HG02938 (cell line): ENCODE data around the gene ACOXL.

Experiments
- ATAC-seq: cut with Tn5 transposase; IDR thresholded peaks from one replicate; pipeline ENCODE4 v1.9.1; 2021; ENCODE audit warnings: mild to moderate bottlenecking, moderate library complexity; ENCODE audit not compliant: unreplicated experiment

Gene ACOXL

GRCh38 chr2:110751642-110752041 is 19.3 kb downstream of the ACOXL start:
- ATAC-seq = no peak

GRCh38 chr2:110752871-110753270 is 20.5 kb downstream of the ACOXL start:
- ATAC-seq = no peak

DNA sequence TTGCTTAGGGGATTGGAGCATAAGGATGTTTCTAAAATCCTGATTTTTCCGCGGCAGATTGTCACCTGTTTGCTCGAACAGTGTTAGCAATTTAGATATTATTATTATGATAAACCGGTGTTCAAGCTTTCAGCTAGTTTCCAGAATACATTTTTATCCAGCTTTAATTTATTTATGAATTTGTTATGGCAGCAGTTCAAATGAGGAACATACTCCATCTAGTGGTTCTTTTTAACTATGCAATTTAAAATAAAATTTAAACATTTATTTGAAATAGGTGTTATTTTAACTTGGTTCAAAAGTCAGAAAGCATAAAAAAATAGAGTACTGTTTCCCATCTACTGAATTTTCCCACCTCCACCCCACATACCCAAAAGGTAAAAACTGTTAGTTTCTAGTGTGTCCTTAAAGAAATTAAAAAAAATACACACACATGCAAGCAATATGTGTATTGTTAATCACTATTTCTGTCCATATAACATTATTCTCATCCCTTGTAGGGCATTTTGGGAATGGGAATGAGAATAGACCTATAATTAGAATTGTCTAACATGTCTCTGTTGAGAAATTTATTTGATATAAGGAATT is 23.2 kb downstream of the ACOXL start:
- no peak for ATAC-seq

DNA sequence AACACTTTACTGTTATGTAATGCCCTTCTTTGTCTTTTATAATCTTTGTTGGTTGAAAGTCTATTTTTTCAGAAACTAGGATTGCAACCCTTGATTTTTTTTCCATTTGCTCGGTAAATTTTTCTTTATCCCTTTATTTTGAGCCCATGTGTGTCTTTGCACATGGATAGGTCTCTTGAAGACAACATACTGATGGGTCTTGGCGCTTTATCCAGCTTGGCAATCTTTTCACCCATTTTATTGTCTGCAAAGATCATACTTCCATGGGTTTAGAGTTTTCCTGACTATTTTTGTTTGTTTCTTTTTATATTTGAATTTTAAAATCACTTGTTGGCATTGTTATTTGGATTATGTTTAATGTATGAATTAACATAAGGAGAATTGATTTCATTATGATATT is 27.0 kb downstream of the ACOXL start:
- no peak for ATAC-seq

GRCh38 chr2:110764931-110765330 is 32.6 kb downstream of the ACOXL start:
- ATAC-seq = no peak

GRCh38 chr2:110766291-110766690 is 33.9 kb downstream of the ACOXL start:
- no peak for ATAC-seq

- no peak for ATAC-seq
Observed at GRCh38 chr2:110768591-110768990, 36.2 kb downstream of the ACOXL start.

- no peak for ATAC-seq
Observed at GRCh38 chr2:110770404-110770958, 38.1 kb downstream of the ACOXL start.

DNA sequence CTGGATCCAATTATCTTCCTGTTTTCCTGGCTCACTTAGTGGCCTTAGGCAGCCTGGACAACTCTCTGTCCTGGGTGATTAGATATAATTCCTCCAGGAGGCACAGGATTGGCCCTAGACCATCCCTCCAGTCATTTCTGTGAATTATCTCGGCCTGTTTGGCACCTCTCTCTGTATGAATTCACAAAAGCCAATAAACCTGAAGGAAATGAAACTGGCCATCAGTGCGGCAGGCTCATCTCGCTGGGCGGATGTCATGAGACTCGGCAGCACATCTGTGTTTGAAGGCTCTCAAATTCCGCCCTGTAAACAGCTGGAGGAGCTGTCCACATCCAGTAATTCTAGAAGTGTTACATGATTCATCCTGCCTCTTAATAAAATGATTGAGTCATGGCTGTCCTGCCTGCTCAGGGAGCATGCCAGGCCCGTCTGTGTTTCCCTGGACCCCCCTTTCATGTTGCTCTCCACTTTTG is 38.6 kb downstream of the ACOXL start:
- no peak for ATAC-seq

DNA sequence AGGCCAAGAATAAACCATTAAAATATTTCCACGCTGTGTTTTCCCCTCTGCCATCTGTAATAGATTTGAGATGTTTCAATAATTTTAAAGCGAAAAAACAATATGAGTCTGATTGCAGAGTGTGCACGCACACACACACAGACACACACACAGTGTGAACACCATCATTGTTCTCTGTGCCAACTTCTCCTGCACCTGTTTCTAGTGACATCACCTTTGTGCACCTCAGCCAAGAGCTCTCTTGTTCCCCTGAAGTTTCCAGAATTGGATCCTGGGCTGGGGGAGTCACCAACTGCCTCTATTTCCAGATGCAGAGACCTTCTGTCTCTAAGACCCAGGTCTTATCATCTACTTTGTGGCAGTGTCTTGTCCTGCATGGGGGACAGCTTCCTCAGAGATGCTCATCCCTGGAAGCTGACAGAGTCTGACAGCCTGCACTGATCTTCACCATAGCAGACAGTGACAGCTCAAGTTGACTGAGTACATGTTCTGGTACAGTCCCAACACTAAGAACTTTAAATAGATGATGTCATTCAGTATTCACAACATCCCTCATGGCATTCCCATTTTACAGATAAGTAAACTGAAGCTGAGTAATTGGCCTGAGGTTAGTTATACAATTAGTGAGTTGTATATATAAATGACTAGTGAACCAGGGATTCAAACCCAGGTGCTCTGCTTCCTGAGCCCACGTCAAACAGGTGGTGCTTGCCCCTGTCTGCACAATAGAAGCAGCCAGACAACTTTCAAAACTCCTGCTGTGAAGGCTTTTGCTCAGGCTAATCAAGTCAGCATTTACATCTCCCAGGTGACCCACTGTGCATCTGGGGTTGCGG is 39.4 kb downstream of the ACOXL start:
- ATAC-seq = no peak

DNA sequence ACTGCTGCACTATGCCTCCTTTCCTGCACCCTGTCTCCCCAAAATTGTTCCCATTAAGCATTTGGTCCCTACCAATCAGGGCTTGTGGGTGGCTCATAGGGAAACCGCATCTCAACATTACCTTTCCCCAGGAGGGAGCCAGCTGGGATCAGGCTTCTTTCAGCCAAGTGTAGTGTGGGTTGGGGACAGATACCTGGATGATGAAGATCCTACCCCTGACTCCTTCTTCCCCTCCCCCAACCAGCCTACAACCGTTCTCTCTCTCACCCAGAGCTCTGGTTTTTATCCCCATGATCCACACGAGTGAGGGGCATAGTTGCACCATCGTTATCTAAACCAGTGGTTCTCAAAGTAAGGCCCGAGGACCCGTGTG is 40.0 kb downstream of the ACOXL start:
- ATAC-seq = no peak

DNA sequence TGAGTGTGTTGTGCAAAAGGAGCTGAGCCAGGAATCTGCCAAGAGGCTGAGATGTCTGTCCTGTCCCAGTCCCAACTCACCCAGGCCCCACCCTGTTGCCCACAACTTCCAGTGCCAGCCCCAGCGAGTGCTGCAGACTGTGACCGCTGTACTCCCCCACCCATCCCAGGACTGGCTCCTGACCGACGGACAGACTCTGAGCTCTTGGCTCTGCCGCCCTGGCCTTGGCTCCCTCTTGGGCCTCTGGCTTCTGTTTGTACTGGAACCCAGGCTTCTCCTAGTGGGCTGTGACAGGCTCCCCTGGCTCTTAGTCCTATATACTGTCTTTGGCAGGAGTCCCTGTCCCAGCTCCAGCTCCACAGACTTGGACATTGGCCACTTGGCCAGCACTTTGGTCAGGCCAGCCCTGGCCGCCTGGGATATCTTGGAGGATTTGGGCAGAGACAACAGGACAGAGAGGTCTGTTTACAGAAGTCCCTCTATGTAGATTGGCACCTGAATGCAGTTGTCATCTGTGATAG is 41.1 kb downstream of the ACOXL start:
- ATAC-seq = no peak

DNA sequence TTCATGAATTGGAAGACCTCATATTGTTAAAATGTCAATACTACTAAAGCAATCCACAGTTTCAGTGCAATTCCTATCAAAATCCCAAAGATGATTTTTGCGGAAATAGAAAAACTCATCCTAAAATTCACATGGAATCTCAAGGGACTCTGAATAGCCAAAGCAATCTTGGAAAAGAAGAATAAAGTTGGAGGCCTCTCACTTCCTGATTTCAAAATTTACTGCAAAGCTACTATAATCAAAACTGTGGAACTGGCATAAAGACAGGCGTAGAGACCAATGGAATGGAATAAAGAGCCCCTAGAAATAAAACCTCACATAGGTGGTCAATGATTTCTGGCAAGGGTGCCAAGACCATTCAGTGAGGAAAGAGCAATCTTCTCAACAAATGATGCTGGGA is 42.3 kb downstream of the ACOXL start:
- ATAC-seq = no peak

DNA sequence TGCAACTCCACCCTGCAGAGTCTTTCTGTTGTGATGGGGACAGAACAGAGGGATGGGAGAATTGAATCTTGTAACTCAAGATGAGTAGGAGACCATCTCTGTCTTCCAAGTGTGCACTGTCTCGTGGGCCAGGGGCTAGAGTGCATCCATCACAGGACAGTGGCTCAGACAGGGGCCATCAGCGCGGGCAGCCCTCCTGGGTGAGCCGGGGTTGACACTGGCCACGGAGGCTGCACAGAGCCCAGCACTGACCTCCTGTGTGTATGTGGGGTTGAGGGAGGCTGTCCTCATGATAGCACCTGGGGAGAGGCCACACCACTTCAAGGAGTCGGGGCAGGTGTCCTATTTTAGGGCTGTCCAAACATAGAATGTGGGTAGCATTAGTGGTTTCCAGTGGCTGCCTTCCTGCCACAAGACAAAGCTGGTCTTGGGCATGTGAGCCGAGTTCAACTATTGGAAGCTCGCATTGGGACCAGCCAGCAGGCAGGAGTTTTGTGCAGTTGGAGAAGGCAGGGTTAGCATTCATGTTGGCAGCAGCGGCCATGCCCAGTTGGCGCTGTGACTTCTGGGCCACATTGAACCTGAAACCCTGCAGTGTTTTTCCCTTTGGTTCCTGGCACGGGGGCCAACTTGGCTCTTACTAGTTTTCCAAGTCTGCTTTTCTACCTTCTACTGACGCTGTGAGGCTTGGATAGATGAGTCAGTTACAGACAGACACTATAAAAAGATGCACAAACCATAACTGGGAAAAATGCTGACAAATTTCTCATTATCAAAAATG is 45.3 kb downstream of the ACOXL start:
- no peak for ATAC-seq

DNA sequence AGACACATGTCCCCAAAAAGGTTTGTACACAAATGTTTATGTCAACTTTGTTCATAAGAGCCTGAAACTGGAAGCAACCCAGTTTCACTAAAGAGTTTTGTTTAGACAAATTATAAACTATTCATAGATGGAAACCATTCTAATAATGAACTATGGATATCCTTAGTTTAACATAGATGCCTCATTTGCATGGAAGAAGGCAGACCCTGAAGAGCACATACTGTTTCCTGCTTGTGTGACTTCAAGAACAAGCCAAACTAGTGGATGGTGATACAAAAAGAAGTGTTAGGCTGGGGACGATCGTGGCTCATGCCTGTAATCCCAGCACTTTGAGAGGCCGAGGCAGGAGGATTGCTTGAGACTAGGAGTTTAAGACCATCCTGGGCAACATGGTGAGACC is 48.1 kb downstream of the ACOXL start:
- ATAC-seq = no peak

DNA sequence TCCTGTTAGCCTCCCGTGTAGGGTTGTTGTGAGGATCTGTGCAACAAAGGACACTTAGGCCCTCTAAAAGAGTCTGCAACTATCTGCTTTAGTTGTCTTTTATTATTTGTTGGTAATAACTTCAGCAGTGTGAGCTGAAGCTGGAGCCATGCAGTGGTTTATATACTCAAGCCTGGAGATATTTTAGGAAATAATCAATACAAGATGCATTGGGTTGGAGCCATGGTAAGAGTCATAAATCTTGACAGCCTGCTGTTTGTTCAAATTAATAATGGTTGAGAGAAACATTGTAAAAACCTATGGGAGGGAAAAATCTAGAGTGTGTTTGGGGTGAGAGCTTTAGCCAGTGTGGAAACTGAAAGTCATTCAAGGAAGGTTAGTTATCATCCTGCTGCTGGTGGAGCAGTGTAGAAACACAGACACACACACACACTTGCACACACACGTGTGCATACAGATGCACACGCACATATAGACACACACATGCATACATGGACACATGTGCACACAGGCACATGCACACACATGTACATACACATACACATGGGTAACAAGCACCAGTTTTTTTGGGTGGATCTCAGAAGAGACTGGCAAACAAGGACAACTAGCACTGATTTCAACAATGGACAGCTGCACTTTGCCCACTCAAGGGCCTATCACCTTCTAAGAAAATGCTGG is 51.0 kb downstream of the ACOXL start:
- no peak for ATAC-seq

- ATAC-seq = no peak
Observed at GRCh38 chr2:110784047-110784631, 51.8 kb downstream of the ACOXL start.

GRCh38 chr2:110785439-110785838 is 53.1 kb downstream of the ACOXL start:
- no peak for ATAC-seq

DNA sequence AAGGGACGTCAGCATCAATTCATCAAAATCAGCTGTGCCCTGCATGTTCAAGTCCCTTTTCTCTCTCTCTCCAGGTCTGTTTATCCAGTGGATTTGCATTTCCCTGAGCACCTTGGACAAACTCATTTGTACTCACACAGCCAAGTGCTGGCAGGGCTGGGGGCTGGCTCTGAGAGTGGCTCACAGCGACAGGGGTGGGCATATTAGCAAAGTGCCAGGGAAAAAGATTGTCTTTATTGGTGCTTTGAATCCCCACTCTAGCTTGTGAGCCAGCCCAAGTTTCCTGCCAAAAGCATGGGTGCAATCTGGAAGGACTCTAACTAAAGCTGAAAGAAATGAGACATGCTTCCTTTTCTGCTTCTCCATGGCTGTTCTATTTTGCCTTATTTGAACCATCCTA is 56.6 kb downstream of the ACOXL start:
- ATAC-seq = no peak

DNA sequence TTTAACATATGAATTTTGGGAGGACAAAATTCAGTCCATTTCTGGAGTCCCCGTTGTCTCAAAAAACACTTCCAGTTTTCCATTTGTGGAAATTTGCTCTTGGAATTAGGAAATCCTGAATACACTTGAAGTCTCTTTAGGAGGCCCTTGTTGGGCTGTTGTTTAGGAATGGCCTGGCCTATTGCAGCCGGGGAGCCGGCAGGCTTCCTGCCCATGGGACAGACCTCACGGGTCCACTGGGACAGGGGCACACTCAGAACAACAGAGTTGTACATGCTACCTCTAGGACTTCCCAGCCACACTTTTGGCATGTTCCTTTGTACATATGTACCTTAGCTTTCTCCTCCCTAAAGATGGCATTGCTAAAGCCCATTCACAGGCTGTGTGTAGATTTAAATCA is 57.3 kb downstream of the ACOXL start:
- no peak for ATAC-seq
